GM18502 (cell line): ENCODE data around the gene EXOC4.
A peak's percentile ranks its signal among the peaks of the same experiment; 100 is the strongest.
"Not testable (repeated sequence)": the region's sequence is repeated elsewhere in the genome, so short reads cannot be mapped to it uniquely, and the experiment has no call there.

Source experiments
- ATAC-seq: cut with Tn5 transposase; IDR thresholded peaks from one replicate; pipeline ENCODE4 v1.9.1; 2021; ENCODE audit warnings: mild to moderate bottlenecking; ENCODE audit not compliant: unreplicated experiment, poor library complexity

The EXOC4 gene

DNA sequence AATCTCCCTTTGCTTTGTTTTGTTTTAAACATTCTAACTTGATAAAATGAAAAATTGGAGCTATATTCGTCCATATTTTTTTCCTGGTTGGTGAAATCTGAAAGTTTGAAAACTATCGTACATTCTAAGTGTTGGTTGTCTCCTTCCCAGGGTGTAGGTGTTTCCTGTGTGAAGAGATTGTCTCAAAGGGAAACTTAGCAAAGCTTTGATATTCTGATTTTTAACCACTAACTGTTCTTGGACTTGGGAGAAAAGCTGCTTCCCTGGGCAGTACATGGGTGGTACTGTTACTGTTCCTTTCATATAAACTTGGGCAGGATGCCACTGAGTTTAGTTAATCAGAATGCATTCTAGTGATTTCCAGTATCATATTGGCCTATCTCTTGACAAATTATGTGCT is 620.8 kb downstream of the EXOC4 start:
- no peak for ATAC-seq

- no peak for ATAC-seq
These were observed 630.7 kb downstream of the EXOC4 start for GRCh38 chr7:133883591-133883990.

DNA sequence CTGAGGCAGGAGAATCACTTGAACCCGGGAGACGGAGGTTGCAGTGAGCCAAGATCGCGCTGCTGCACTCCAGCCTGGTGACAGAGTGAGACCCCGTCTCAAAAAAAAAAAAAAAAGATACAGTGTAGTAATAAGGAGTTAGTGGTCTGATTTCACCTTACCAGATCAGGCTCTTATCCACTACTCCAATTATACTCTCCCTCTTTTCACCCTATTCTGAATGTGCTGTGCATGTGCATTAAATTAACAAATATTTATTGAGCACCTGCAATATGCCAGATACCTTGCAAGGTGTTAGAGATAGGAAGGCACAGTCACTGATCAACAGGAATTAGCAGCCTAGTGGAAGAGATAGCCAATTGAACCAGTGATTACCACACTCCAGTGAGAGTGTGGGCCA is 632.3 kb downstream of the EXOC4 start:
- ATAC-seq = no peak

- ATAC-seq = no peak
These were observed 633.2 kb downstream of the EXOC4 start for GRCh38 chr7:133886086-133886485.

DNA sequence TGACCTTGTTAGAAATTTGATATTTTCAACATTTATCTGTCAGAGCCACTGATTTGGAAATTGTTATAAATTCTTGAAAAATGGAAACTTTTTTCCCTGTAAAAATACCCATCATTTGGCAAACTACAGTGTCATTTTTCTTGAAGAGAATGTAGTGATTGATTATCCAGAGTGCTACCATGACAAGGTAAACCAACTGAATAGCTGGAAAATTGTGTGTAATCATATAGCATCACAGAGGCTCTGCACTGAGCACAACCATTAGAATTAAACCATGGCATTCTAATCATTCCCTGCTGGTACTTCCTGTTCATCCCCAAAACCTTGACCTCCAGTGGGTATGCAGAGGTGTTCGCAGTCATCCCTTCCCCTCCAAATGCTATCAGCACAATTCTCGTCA is 633.9 kb downstream of the EXOC4 start:
- ATAC-seq = no peak

GRCh38 chr7:133887459-133887858 is 634.6 kb downstream of the EXOC4 start:
- ATAC-seq = no peak

GRCh38 chr7:133888061-133888930 is 635.4 kb downstream of the EXOC4 start:
- no peak for ATAC-seq

DNA sequence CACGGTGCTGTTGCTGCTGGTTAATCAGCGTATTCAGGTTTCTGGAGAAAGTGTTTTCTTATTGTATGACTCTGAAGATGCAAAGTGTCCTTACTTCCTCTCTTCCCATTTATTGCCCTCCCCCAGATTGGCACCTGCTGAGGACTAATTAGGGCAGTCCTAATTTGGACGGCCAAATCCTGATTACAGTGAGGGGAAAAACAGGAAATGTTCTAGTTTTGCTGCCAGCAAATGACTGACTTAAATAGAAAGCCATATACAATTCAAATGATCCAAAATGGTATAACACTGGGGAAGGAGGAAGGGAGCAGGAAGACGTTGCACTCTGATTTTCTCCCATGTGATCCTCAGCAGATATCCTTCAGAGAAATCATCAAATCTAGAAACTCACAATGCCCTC is 651.9 kb downstream of the EXOC4 start:
- ATAC-seq = no peak

GRCh38 chr7:133906553-133906952 is 653.7 kb downstream of the EXOC4 start:
- ATAC-seq = not testable (repeated sequence)

DNA sequence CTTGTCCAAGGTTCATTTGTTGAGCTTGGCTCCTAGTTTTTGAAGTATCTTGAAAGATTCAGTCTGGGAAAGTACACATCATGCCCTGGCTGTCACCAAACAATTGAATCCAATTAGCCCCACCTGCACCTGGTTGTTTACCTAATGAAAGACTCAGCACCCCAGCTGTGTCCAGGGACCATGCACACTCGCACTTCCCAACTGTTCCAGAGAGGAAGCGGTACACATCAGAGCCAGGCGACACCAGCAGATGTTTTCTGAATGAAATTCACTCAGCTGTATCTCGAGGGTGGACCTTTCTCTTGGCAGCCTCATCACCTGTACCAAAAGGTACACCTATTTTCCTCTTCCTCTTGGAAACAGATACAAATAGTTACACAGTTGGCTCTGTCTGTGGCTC is 657.9 kb downstream of the EXOC4 start:
- ATAC-seq = no peak

DNA sequence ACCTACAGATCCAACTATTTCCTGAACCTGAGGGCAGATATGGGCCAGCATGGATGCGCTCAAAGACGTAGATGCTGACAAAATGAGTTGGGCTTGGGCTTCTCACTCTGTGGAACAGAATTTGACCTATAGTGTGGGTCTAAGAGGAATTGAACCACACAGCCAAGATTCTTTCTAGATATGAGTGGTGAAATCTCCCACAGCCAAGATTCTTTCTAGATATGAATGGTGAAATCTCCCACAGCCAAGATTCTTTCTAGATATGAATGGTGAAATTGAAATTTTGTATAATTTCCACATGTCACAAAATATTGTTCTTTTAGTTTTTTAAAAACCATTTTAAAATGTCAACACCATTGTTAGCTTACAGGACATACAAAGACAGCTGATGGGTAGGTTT is 658.8 kb downstream of the EXOC4 start:
- ATAC-seq = peak; percentile 55

DNA sequence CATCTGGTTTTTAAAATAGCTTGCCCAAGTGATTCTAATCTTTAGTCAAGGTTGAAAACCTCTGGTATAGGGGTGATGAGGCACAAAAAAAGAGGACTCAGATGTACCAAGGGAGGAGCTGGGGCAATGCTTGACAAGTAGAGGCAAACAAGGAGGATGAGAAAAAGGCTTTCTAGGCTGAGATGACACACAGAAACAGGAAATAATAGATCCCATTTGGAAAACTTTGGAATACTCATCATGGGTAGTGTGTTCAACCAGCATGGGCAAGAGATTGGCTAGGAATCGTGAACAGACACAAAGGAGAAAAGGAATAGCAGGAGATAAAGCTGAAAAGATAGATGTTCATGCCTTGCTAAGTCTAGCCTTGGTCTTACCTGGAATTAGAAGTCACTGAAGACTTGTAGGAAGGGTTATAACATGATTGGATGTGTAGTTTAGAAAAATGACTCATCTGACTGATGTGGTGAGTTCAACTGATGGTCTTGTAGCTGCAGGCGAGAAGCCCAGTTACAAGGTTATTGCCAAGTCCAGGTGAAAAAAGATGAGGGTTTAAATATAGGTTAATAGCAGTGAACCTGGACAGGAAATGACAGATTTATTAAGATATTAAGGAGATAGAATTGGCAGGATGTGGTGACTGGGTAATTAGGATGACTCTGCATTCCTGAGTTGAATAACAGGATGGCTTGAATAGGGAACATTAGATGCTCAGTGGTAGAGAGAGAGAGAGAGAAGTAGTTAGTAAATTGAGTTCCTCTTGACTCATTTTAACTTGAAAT is 660.2 kb downstream of the EXOC4 start:
- ATAC-seq = no peak

- no peak for ATAC-seq
These were observed 663.7 kb downstream of the EXOC4 start for GRCh38 chr7:133916621-133917020.

- no peak for ATAC-seq
These were observed 666.9 kb downstream of the EXOC4 start for GRCh38 chr7:133919810-133920209.

GRCh38 chr7:133921635-133922182 is 668.8 kb downstream of the EXOC4 start:
- ATAC-seq = no peak

DNA sequence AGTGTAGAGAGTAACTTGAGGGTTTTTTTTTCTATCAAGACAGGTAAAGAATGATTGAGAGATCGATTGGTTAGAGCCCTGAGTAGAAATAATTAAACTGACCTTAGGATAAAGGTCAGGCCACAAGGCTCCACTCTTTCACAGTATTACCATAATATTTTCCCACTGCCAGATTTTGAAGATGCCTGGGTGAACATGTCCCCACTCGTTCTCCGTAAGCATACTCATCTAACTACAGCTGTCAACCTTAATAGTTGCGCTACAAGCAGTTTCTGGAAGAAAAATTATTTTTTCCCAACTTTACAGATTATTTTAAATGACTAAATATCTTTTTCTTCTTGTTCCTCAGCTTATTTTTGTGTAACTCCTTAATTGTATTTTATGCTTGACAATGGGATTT is 671.1 kb downstream of the EXOC4 start:
- no peak for ATAC-seq

DNA sequence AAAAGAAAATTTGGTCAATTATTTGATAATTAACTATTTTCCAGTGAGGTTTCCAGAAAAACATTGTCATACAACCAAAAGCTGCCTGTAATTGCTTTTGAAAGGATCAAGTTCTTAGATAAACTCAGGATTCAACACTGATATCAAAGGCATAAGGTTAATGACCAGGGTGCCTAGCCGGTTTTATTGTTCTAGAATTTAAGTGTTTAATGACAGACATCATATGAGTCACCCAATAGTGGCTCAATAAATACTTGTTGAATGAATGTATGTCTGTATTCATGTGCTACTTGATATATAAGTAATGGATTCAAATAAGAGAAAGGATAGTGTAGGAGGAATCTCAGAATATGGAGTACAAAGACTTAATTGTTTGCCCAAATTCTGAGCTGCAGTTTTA is 678.2 kb downstream of the EXOC4 start:
- no peak for ATAC-seq

GRCh38 chr7:133932591-133932990 is 679.7 kb downstream of the EXOC4 start:
- ATAC-seq = no peak

DNA sequence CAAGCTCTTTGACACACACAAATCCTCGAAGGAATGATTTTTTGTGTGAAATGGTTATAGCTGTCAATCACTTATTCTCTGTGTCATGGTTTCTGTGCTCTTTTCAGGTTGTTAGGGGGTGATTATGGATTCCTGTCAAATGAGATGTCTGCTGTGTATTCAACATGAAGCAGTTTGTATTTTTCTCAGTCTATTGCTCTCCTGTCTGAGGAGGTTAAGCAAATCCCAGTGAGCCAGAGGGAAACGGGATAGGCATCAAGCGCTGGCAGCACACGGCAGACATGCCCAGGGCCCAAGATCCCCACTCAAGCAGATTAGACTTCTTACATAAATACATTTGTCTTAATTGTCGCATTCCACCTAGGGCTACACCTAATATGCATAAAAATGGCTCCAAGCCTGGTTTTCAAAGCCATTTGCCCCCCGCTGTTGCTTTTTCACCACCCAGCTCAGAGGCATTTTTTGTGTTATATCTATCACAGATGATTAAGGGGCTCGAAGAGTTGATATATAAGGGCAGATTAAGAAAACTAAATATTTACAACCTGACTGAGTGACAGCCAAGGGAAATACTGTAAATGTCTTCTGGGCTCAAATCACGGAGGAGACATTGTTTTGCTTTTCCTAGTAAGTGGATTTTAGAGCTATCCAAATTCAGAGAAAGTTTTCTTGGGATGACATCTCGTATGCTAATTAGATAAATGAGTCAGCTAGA is 681.5 kb downstream of the EXOC4 start:
- ATAC-seq = no peak

DNA sequence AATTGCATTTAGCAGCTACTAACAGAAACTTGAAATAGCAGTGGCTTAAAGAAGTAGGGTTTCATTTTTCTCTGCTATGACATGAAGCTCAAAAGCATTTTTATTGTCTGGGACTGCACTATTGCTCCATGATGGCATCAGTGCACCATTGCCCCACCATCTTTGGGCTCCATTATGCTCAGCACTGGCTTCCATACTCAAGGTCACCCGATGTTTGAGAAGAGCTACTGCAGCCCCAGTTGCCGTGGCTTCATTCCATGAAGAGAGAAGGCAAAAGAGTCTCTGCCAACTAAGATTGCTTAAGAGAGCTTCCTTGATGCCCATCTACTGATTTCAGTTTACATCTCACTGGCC is 682.1 kb downstream of the EXOC4 start:
- no peak for ATAC-seq

DNA sequence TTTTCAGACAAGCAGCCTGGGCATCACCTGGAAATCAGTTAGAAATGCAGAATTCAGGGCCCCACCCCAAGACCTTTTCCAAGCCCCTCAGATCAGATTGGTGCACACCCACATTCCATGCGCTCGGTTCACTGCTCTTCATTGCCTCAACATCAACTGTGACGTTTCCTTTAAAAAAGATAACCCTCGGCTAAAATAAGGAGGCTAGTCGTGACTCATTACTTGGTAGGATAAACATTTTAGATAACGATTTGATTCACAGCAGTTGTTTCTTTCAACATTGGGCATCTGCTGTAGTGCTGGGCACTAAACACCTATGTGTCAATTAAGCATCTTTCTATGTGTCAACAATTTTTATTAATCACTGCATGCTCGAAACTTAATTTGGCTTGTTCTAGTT is 683.2 kb downstream of the EXOC4 start:
- no peak for ATAC-seq
